ENCODE measurements around the gene FOXN4. TPM values are rescaled to one million over a fixed set of nuclear protein-coding genes. Genes with fewer than 3 reads are reported as not detected.

Gene FOXN4
- total and polyA plus RNA-seq, 12 donors: 0.22 to 0.24 TPM; not detected in 10

DNA sequence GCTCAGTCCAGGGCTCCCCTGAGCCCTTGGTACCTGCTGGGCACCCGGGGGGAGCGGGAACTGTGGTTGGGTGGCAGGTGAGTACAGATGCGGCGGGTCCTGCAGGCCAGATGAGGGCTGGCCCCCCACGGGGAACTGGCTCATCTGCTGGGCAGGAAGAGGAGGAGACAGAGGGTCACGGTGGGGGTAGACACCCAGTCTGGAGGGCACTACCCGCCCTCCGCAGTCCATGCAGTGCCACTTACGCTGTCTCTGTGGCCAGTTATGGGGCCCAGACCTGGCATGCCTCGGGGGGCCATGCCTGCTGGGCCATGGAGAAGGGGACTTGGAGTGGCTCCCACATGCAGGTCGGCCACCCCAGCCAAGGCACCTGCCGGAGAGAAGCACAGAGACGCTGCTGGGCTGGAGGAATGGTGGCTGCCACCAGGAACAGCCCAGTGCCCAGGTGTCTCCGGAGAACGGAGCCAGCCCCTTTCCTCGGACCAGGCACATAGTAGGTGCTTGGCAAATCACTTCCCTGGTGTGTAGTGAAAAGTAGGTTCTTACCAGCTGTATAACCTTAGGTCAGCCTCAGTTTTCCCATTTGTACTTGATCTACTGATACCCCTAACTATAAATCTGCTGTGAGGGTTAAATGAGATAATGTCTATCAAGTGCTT, 21.1 kb downstream of the FOXN4 start:
- Histone ChIP-seq H3K9me3 (replicated peaks in 1 of 3) (no peaks in the 10 kb centered on the region), H3K27ac (no peak overlapping the region), H3K4me3 (no peak overlapping the region), H3K27me3 (peaks cover 8% of the 10 kb centered on the region), H3K4me1 (replicated peaks in 1 of 2) (no peaks in the 10 kb centered on the region), H3K36me3 (replicated peaks in 1 of 2) (no peaks in the 10 kb centered on the region)
- no peak for DNase-seq
- intact Hi-C loops (cut with DNase I): no loop called here
- TF ChIP-seq POLR2A (IDR thresholded peaks at IDR 0.05): no peak
- TF ChIP-seq, protein P1, sequence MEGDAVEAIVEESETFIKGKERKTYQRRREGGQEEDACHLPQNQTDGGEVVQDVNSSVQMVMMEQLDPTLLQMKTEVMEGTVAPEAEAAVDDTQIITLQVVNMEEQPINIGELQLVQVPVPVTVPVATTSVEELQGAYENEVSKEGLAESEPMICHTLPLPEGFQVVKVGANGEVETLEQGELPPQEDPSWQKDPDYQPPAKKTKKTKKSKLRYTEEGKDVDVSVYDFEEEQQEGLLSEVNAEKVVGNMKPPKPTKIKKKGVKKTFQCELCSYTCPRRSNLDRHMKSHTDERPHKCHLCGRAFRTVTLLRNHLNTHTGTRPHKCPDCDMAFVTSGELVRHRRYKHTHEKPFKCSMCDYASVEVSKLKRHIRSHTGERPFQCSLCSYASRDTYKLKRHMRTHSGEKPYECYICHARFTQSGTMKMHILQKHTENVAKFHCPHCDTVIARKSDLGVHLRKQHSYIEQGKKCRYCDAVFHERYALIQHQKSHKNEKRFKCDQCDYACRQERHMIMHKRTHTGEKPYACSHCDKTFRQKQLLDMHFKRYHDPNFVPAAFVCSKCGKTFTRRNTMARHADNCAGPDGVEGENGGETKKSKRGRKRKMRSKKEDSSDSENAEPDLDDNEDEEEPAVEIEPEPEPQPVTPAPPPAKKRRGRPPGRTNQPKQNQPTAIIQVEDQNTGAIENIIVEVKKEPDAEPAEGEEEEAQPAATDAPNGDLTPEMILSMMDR (IDR thresholded peaks at IDR 0.05): no peak
- WGBS, 4 donors: 83 to 92% (median 86%) methylated on average over 7 to 16 of the region's 16 CpGs

DNA sequence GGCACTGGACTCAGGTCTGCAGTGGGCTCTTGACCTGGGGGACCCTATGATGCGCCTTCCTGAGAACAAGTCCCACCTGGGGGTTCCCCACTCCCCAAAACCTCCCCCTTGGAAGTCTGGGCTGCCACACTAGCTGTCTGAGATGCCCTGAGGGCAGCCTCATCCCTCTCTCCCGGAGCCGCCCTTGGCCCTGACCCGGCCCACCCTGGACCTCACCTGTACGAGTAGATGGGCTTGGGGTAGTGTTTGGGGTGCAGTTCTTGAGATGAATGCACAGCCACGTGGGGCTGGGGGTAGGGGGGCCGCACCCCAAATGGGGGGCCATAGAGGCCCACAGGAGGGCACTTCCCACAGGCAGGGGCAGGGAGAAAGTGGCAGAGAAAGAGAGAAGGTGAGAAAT, 21.9 kb downstream of the FOXN4 start:
- H3K4me3 ChIP-seq: no peak overlapping the region
- no peaks in the 10 kb centered on the region for H3K36me3 ChIP-seq (replicated peaks in 1 of 2)
- intact Hi-C loops (cut with DNase I): no loop called here
- no peak overlapping the region for H3K27ac ChIP-seq
- 67 to 80% (median 72%) methylated on average over 3 to 7 of the region's 7 CpGs for WGBS, 4 donors
- H3K27me3 ChIP-seq: peaks cover 5% of the 10 kb centered on the region
- no peaks in the 10 kb centered on the region for H3K9me3 ChIP-seq (replicated peaks in 1 of 3)
- H3K4me1 ChIP-seq (replicated peaks in 1 of 2): no peaks in the 10 kb centered on the region
- DNase-seq: no peak
- no peak for TF ChIP-seq POLR2A (IDR thresholded peaks at IDR 0.05)
- TF ChIP-seq, protein P1 (IDR thresholded peaks at IDR 0.05): no peak

DNA sequence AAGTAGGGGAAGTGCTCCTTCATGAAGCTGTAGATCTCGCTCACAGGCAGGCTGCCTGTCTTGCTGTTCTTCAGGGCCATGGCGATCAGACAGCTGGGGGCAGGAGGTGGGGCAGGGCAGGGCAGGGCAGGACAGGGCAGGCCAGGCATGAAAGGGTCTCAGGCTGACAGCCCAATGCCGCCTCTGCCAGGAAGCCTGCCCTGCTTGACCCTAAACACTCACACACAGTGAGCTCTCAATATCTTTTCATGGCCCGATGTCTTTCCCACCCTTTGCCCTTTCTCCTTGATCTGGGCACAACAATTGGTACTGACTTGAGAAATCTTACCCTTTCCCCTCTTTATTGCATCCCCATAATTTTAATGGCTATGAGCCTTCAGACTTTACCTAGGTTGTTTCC, 22.4 kb downstream of the FOXN4 start:
- Histone ChIP-seq H3K9me3 (replicated peaks in 1 of 3) (no peaks in the 10 kb centered on the region), H3K27ac (no peak overlapping the region), H3K4me1 (replicated peaks in 1 of 2) (no peaks in the 10 kb centered on the region), H3K27me3 (no peaks in the 10 kb centered on the region), H3K4me3 (no peak overlapping the region), H3K36me3 (replicated peaks in 1 of 2) (no peaks in the 10 kb centered on the region)
- DNase-seq: no peak
- 73 to 87% (median 85%) methylated on average over 2 to 4 of the region's 4 CpGs for WGBS, 4 donors
- TF ChIP-seq, protein P1 (IDR thresholded peaks at IDR 0.05): no peak
- no peak for TF ChIP-seq POLR2A (IDR thresholded peaks at IDR 0.05)
- intact Hi-C loops (cut with DNase I): no loop called here

DNA sequence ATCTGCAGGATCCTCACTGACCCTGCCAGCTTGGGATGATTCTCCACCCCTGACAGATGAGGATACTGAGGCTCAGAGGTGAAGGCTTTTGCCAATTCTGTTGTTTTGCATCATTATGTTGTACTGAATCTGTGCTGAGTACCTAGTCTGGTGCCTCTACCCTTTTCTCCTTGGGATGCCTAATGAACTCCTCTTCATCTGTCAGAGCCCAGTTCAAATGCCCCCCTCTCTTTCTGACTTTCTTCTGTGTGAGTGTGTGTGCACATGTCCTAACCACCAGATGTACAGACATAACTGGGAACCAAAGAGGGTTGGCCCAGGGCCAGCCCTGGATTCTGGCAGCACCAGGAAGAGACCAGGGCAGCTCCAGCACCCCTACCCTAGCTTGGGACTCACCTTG, 22.8 kb downstream of the FOXN4 start:
- Histone ChIP-seq H3K4me1 (replicated peaks in 1 of 2) (no peaks in the 10 kb centered on the region), H3K36me3 (replicated peaks in 1 of 2) (no peaks in the 10 kb centered on the region), H3K27ac (no peak overlapping the region), H3K9me3 (replicated peaks in 1 of 3) (no peaks in the 10 kb centered on the region), H3K27me3 (no peaks in the 10 kb centered on the region), H3K4me3 (no peak overlapping the region)
- TF ChIP-seq, protein P1 (IDR thresholded peaks at IDR 0.05): no peak
- TF ChIP-seq POLR2A (IDR thresholded peaks at IDR 0.05): no peak
- intact Hi-C loops (cut with DNase I): no loop called here
- DNase-seq: no peak
